ENCODE measurements around the gene MGARP.

GRCh38 chr4:139246166-139246565 lies 33.9 kb downstream of the MGARP start:
- no peak for TF ChIP-seq REST (IDR thresholded peaks at IDR 0.05; ENCODE audit: unreplicated experiment)
- no peak for TF ChIP-seq CTCF (conservative IDR thresholded peaks at IDR 0.05; ENCODE audit: low read depth in 2 of 2)
- no peak for TF ChIP-seq POLR2AphosphoS5 (IDR thresholded peaks at IDR 0.05; ENCODE audit: low read depth)
- no peak for TF ChIP-seq EZH2phosphoT487 (IDR thresholded peaks at IDR 0.05; ENCODE audit: unreplicated experiment)
- TF ChIP-seq JUNB (IDR thresholded peaks at IDR 0.05; ENCODE audit: unreplicated experiment), result no peak
- no peak for TF ChIP-seq EZH2 (IDR thresholded peaks at IDR 0.05; ENCODE audit: low read depth, unreplicated experiment)
- TF ChIP-seq ETS1 (IDR thresholded peaks at IDR 0.05), result no peak
- no peak for TF ChIP-seq ZNF462 (CRISPR knock-in tag; IDR thresholded peaks at IDR 0.05)
- no peak for TF ChIP-seq STAT1 (IDR thresholded peaks at IDR 0.05; ENCODE audit: unreplicated experiment)
- TF ChIP-seq ZNF114 (CRISPR knock-in tag; IDR thresholded peaks at IDR 0.05), result no peak
- TF ChIP-seq CREB1 (CRISPR knock-in tag; IDR thresholded peaks at IDR 0.05; ENCODE audit: low read depth), result no peak
- TF ChIP-seq ZNF331 (CRISPR knock-in tag; IDR thresholded peaks at IDR 0.05; ENCODE audit: low read depth), result no peak
- TF ChIP-seq NANOG (IDR thresholded peaks at IDR 0.05; ENCODE audit: borderline replicate concordance), result no peak
